Measurements from ENCODE around the gene GTPBP4. TPM values are rescaled to one million over a fixed set of nuclear protein-coding genes. Genes with fewer than 3 reads are reported as not detected.
"Not testable (repeated sequence)": the region's sequence is repeated elsewhere in the genome, so short reads cannot be mapped to it uniquely, and the experiment has no call there.

GTPBP4 gene
- polyA plus RNA-seq, 1 donor (not counting 4 experiments of a cell fraction or from before 2014, with no cell fraction given): 70.4 TPM

GRCh38 chr10:1009071-1009494 lies 20.8 kb downstream of the GTPBP4 start:
- peaks cover 25% of the 10 kb centered on the region for H3K79me2 ChIP-seq (ENCODE audit: control insufficient read depth, insufficient read depth, low read length)
- H3K27me3 ChIP-seq (ENCODE audit: control insufficient read depth, extremely low read depth, insufficient read depth, low read length): no peaks in the 10 kb centered on the region
- DNase-seq (ENCODE audit: low read depth, low spot score) (no peak), FAIRE-seq (no peak)
- no peaks in the 10 kb centered on the region for H3K9me1 ChIP-seq (ENCODE audit: control insufficient read depth, extremely low read depth, insufficient read depth, low read length)
- H3K4me3 ChIP-seq (ENCODE audit: control insufficient read depth in 2 of 3, extremely low read depth in 1 of 3, insufficient read depth in 2 of 3, low read depth in 1 of 3, low read length in 3 of 3): no peak overlapping the region
- no peaks in the 10 kb centered on the region for H3K4me1 ChIP-seq (ENCODE audit: control insufficient read depth, extremely low read depth, insufficient read depth, low read length)
- H3K27ac ChIP-seq (ENCODE audit: control insufficient read depth, insufficient read depth, low read length): no peak overlapping the region
- H4K20me1 ChIP-seq (ENCODE audit: control insufficient read depth, extremely low read depth, insufficient read depth, low read length): peaks cover 3% of the 10 kb centered on the region
- H3K4me2 ChIP-seq (ENCODE audit: control insufficient read depth, extremely low read depth, insufficient read depth, low read depth, low read length): no peak overlapping the region
- no peak overlapping the region for H2AFZ ChIP-seq (ENCODE audit: control insufficient read depth, low read length)
- H3K9me3 ChIP-seq (ENCODE audit: control insufficient read depth, low read depth, low read length): no peaks in the 10 kb centered on the region
- TF ChIP-seq CTCF (optimal IDR thresholded peaks at IDR 0.05 in 1 of 3, IDR thresholded peaks at IDR 0.05 in 1 of 3, conservative IDR thresholded peaks at IDR 0.05 in 1 of 3; ENCODE audit: extremely low read depth in 1 of 3, insufficient read depth in 2 of 3, low read length in 3 of 3): no peak
- no peak for TF ChIP-seq EZH2 (IDR thresholded peaks at IDR 0.05; ENCODE audit: low read length)
- dilution Hi-C loops (cut with MboI; ENCODE audit: extremely low pct_ligation_motif_present, low sequenced_read_pairs): no loop called here
- H3K36me3 ChIP-seq (ENCODE audit: control insufficient read depth in 2 of 2, extremely low read depth in 1 of 2, insufficient read depth in 2 of 2, low read length in 2 of 2): peaks cover 49% of the 10 kb centered on the region in 2 experiments
- no peak overlapping the region for H3K9ac ChIP-seq (ENCODE audit: control insufficient read depth, extremely low read depth, insufficient read depth, low read length)

DNA sequence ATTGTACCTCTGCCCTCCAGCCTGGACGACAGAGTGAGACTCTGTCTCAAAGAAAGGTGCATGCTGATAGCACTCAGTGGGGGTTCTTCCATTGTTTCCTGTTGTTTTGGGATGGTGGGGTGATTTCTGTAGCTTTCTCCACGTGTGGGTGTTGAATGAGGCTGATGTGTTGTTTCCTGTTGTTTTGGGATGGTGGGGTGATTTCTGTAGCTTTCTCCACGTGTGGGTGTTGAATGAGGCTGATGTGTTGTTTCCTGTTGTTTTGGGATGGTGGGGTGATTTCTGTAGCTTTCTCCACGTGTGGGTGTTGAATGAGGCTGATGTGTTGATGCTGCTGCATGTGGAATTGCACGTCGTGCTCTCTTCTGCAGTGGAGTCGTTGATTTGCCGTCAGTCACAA lies 21.7 kb downstream of the GTPBP4 start:
- H2AFZ ChIP-seq (ENCODE audit: control insufficient read depth, low read length); H3K9me3 ChIP-seq (ENCODE audit: control insufficient read depth, low read depth, low read length); H3K9me1 ChIP-seq (ENCODE audit: control insufficient read depth, extremely low read depth, insufficient read depth, low read length); H3K4me2 ChIP-seq (ENCODE audit: control insufficient read depth, extremely low read depth, insufficient read depth, low read depth, low read length); dilution Hi-C loops (cut with MboI; ENCODE audit: extremely low pct_ligation_motif_present, low sequenced_read_pairs); H3K4me1 ChIP-seq (ENCODE audit: control insufficient read depth, extremely low read depth, insufficient read depth, low read length); H3K4me3 ChIP-seq (ENCODE audit: control insufficient read depth in 2 of 3, extremely low read depth in 1 of 3, insufficient read depth in 2 of 3, low read depth in 1 of 3, low read length in 3 of 3); H4K20me1 ChIP-seq (ENCODE audit: control insufficient read depth, extremely low read depth, insufficient read depth, low read length); H3K27ac ChIP-seq (ENCODE audit: control insufficient read depth, insufficient read depth, low read length); H3K27me3 ChIP-seq (ENCODE audit: control insufficient read depth, extremely low read depth, insufficient read depth, low read length); H3K9ac ChIP-seq (ENCODE audit: control insufficient read depth, extremely low read depth, insufficient read depth, low read length); FAIRE-seq; DNase-seq (ENCODE audit: low read depth, low spot score): not testable (repeated sequence)
- Histone ChIP-seq H3K79me2 (ENCODE audit: control insufficient read depth, insufficient read depth, low read length) (peaks cover 20% of the 10 kb centered on the region), H3K36me3 (ENCODE audit: control insufficient read depth in 2 of 2, extremely low read depth in 1 of 2, insufficient read depth in 2 of 2, low read length in 2 of 2) (peaks cover 44 to 47% of the 10 kb centered on the region in 2 experiments)

GRCh38 chr10:1010703-1011102 lies 22.5 kb downstream of the GTPBP4 start:
- H3K4me1 ChIP-seq (ENCODE audit: control insufficient read depth, extremely low read depth, insufficient read depth, low read length): no peaks in the 10 kb centered on the region
- no peaks in the 10 kb centered on the region for H3K9me3 ChIP-seq (ENCODE audit: control insufficient read depth, low read depth, low read length)
- H3K36me3 ChIP-seq (ENCODE audit: control insufficient read depth in 2 of 2, extremely low read depth in 1 of 2, insufficient read depth in 2 of 2, low read length in 2 of 2): peaks cover 46 to 48% of the 10 kb centered on the region in 2 experiments
- H3K4me3 ChIP-seq (ENCODE audit: control insufficient read depth in 2 of 3, extremely low read depth in 1 of 3, insufficient read depth in 2 of 3, low read depth in 1 of 3, low read length in 3 of 3): no peak overlapping the region
- no peak overlapping the region for H3K9ac ChIP-seq (ENCODE audit: control insufficient read depth, extremely low read depth, insufficient read depth, low read length)
- no peaks in the 10 kb centered on the region for H3K9me1 ChIP-seq (ENCODE audit: control insufficient read depth, extremely low read depth, insufficient read depth, low read length)
- H4K20me1 ChIP-seq (ENCODE audit: control insufficient read depth, extremely low read depth, insufficient read depth, low read length): peaks cover 3% of the 10 kb centered on the region
- H2AFZ ChIP-seq (ENCODE audit: control insufficient read depth, low read length): no peak overlapping the region
- H3K79me2 ChIP-seq (ENCODE audit: control insufficient read depth, insufficient read depth, low read length): peaks cover 16% of the 10 kb centered on the region
- H3K27me3 ChIP-seq (ENCODE audit: control insufficient read depth, extremely low read depth, insufficient read depth, low read length): no peaks in the 10 kb centered on the region
- no peak for TF ChIP-seq CTCF (optimal IDR thresholded peaks at IDR 0.05 in 1 of 3, IDR thresholded peaks at IDR 0.05 in 1 of 3, conservative IDR thresholded peaks at IDR 0.05 in 1 of 3; ENCODE audit: extremely low read depth in 1 of 3, insufficient read depth in 2 of 3, low read length in 3 of 3)
- no peak for TF ChIP-seq EZH2 (IDR thresholded peaks at IDR 0.05; ENCODE audit: low read length)
- H3K4me2 ChIP-seq (ENCODE audit: control insufficient read depth, extremely low read depth, insufficient read depth, low read depth, low read length): no peak overlapping the region
- dilution Hi-C loops (cut with MboI; ENCODE audit: extremely low pct_ligation_motif_present, low sequenced_read_pairs): no loop called here
- FAIRE-seq (no peak), DNase-seq (ENCODE audit: low read depth, low spot score) (no peak)
- no peak overlapping the region for H3K27ac ChIP-seq (ENCODE audit: control insufficient read depth, insufficient read depth, low read length)
